Stimulated activated CD8-positive, alpha-beta memory T cell treated with anti-CD3 and anti-CD28 coated beads, Interleukin-12 subunit alpha, Interleukin-12 subunit beta, amount 100 ng/mL, for 4 hours (primary cell): ENCODE results near the gene ALK.

Experiments used
- DNase-seq: peaks from one replicate; pipeline ENCODE4 v3.0.0-alpha.2; 2020; ENCODE audit warnings: low read depth

ALK gene

DNA sequence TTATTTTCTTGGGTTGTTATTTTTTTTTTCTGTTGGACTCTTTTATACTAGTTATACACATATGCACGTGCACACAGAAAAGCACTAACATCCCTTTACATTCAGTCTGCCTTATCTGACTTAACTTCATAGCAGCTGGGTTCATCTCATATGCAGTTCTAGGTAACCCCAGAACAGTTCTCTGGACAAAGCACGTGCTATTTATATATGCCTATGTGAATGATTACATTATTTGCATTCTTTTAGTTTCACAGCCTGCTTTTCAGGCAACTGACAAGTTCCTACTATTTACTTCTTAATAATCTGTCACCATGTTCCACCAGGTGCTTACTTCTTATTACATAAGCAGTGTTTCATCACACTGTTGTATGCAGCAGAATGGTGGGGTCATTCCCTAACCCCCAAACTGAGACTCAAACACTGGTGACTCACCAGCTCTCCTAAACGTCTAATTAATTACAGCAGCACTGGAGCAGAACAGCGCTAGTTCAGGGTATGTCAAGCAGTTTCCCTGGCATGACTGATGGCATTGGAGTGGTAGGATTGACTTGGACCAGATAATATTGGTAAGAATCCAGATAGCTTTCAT is 433.3 kb downstream of the ALK start:
- no peak for DNase-seq

DNA sequence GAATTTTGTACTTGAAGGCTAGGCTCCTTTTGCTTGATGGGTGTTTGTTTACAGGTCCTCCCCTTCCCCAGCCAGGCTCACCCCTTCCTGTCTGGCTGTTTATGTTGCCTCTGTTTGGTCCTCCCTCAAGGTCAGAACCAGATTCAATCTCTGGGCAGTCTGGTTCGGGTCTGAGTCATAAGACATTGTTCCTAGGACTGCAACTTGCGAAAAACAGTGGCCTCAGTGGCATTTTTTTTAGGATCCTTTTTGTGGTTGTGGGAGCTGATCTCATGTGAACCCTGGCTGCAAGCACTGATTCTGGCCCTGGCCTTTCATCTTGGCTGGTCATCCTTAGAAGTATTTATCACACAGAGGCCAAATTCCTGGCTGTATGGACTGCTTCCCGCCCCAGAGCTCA is 435.8 kb downstream of the ALK start:
- no peak for DNase-seq

DNA sequence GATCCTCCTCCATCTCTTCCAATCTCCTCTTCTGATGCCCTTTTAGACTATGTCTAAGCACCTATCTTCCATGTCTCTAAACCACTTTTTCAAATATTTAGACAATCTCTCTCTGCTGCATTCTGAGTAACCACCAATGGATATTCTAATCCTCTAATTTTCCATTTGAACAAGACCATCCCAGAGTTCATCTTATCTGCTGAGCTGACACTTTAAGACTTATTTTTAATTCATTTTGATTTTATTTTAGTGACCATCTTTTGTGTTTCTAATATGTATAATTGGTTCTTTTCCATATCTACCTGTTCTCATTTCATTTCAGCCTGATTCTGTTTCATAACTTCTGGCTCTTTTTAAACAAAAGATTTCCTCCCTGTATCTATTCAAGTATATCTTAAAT is 436.3 kb downstream of the ALK start:
- no peak for DNase-seq

DNA sequence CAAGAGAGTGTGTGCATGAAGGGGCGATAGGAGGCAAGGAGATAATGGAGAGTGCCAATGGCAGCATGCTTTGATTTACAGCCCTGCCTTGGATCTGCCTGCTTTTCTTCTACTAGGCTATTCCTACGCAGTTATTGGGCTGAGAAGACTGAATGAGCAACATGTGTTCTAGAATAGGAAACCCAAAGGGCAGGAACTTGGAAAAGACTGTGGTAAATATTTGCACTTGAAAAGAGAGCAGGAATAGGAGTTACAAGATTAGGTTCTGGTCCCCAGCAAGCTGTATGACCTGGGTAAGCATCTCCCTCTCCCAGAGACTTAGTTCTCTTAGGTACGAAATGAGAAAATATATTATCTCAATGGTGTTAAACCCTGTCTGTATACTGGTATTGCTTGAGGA is 438.5 kb downstream of the ALK start:
- DNase-seq, result no peak

DNA sequence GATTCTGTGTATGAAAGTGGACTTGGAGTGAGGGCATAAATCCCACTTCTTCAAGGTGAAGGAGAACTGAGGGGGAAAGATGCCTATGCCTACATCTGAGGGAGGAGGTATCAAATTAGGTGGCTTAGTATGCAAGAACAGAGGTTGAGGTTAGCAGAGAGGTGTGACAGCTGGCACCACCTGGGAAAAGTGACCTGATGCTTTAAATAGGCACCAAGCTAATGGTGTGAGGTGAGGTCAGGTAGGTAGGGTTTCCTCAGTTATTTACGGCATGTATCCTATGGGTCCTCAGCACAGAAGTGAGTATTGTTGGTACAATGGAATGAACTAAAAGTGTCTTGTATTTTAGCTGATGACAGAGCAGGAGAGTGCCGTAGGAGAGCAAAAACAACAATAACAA is 439.0 kb downstream of the ALK start:
- DNase-seq, result no peak

DNA sequence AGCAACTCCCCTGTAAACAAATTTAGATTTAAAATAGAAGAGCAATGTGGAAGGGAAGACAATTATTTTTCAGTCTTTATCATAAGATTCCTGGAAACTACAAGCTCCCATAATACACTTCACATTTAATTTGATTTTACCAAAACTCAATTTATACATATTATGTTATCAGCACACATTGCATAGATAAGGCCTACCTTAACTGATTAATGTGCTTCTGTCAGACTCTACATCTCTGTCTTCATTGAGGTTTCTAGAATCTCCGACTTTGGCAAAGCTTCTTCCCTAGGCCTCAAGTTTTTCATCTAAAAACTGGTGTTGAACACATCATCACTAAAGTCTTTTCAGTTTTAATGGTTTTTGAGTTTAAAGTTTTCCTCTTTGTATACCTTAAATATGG is 440.1 kb downstream of the ALK start:
- DNase-seq, result no peak

DNA sequence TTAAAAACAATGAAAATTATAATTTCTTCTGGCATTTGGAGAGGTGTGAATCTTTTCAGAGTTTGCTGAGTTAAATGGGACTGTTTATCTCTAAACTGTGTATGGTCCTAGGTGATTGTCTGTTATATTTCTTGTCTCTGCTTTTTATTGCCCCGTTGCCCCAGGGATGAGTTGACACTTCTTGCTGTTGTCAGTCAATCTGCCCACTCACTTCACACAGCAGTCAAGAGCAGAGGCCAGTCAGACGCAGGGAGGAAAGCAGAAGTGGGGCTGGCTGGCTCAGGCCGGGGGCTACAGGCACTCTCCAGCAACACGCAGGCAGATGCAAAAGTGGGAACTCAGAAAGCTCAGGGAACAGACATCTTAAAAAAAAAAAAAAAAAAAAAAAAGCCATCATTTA is 441.0 kb downstream of the ALK start:
- no peak for DNase-seq

DNA sequence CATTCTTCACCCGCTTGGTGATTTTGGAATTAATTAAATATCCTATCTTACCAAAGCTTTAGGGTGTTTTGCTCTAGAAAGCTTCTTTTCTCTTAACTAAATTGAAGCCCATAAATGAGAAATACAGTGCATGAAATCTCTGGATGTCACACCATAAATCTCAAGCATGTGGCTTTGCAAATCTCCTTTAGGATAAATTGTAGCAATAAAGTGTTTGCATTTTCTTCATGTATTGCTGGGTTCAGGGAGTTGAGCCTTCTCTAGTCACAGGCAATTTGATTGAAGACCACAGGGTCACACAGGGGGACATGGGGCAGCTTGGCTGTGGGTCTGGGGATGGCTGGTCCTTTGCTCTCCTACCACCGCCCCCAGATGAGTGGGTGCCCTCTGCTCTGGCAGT is 442.0 kb downstream of the ALK start:
- no peak for DNase-seq

DNA sequence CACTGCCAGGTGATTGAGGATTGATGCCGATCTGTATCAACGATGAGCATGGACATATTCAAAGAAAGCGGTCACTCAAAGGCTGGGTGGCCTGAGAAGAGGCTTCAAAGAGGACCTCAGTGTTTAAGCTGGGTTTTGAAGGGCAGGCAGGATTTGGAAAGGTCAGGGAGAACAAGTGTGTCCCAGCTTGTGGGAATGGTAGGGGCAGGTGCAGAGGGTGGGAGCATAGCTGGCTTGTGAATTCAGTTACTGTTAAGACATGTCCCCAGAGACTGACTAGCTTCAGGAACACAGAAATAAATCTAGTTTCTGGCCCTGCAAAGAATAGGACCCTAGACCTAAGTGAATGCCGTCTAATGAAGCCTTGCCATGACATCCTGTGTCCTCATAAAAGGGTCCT is 442.7 kb downstream of the ALK start:
- DNase-seq, result no peak

DNA sequence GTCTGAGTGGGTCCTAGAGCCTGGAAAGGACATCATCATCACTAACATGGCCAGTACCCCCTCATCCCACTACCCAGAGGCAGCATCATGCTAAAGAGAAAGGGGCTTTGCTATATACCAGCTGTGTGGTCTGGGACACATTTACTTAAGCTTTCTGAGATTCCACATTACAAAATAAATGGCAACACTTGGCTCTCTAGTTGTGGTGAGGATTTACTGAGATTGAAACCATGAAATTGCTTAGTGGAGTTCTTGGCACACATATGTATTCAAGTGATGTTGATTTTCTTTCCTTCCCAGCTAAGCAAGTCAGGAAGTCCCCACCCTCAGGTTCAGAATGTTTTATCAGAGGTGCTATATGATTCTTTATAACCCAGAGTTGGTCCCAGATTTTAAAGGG is 444.2 kb downstream of the ALK start:
- no peak for DNase-seq

DNA sequence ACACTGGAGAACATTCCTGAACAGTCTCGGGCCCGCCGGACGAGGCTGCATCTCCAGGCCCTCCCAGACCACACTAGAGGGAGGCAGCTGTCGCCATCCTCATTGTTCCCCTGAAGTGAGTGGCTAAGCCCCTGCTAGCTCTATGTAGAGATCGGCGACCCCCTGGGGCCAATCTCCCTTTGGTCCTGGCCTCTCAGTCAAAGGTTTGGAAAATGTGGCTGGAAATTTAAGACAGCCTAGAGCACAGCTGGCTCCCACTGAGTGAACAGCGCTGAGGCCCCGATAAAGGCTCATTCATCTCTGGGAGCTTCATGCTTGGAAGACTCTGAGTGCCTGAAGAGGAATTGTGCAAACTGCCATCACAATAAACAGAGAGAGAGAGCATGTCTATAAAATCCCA is 445.9 kb downstream of the ALK start:
- no peak for DNase-seq

DNA sequence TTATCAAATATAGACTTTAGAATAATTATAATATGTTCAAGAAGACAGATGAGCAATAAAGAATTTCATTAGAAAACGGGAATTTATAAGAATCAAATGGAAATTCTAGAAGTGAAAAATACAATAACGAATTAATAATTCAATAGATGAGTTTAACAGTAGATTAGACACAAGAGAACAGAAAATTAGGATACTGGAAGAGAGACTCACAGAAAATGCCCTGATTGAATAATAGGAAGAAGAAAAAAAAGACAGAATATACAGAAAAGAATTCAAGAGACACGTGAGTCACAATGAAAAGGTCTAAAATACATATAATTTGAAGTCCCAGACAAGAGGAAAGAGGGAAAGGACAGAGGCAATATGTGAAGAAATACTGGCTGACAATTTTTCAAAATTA is 451.4 kb downstream of the ALK start:
- DNase-seq, result no peak

DNA sequence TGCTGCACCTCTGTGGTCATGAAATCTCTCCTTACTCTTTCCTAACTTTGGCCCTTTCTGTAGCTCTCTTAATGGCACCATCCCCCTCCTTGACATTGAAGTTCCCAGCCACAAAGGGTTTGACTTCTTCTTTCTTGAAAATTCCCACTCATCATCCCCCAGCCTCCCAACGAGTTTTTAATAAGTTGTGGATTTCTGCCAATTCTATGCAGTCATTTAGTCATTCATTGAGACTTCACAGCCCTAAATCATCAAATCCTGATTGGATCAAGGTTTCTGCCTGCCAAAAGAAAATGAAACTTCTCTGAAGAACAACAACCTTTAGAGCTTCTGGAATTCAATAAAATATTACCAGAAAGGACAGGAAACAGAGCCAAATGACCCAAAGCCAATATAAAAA is 451.9 kb downstream of the ALK start:
- DNase-seq, result no peak

DNA sequence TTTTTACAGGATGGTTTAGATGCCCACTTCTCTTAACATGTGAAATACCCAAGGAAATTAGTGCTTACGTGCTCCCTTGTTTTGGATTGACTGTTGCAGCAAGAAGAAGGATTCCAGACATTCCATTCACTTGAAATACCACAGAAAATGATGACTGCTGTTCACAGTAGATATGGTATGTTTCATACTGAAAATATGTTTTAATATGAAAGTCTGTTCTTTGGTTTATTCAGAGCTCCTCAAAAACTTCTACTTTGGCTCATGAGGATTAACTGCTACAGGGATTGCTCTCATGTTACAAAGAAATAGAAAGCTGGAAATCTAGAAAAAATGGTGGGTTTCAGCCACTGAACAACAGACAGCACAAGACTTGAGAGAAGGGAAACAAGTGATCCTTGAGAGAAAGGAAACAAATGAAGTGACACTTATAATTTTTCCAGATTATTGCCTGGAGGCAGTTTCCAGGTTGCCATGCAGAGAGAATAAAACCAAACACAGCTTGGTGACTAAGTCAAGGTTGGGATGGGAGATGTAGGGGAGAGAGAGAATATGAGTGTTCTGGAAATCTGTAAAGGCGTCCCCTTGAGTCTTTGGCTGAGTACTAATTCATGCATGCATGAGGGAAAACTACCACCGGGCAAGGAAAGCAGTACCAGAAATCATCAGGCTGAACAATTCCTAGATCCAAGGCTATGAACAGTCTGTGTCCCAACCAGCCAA is 458.0 kb downstream of the ALK start:
- DNase-seq, result no peak

DNA sequence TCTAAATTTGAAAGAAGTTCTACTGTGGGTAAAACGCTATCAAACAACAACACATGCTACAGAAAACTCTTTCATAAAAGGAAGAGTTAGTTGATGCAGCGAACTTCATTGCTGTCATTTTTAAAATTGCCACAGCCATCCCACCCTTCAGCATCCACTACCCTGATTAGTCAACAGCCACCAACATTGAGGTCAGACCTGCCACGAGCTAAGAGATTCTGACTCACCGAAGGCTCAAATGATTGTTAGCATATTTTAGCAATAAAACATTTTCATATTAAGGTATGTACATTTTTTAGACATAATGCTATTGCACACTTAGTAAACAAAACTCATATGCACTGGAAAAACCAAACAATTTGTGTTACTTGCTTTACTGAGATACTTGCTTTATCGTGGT is 459.1 kb downstream of the ALK start:
- DNase-seq, result no peak

DNA sequence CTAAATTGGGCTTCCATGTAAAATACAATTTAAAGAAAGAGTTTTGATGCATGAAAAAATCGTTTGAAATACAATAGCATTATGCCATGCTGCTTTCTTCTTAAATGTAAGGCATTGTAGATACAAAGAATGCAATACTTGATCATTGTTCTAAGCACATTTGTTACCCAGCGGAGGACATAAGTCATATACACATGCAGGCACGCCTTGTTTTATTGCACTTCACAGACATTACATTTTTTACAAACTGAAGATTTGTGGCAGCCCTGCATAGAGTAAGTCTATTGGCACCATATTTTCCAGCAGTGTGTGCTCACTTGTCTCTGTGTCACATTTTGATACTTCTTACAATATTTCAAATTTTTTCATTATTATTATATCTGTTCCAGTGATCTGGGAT is 461.2 kb downstream of the ALK start:
- no peak for DNase-seq

DNA sequence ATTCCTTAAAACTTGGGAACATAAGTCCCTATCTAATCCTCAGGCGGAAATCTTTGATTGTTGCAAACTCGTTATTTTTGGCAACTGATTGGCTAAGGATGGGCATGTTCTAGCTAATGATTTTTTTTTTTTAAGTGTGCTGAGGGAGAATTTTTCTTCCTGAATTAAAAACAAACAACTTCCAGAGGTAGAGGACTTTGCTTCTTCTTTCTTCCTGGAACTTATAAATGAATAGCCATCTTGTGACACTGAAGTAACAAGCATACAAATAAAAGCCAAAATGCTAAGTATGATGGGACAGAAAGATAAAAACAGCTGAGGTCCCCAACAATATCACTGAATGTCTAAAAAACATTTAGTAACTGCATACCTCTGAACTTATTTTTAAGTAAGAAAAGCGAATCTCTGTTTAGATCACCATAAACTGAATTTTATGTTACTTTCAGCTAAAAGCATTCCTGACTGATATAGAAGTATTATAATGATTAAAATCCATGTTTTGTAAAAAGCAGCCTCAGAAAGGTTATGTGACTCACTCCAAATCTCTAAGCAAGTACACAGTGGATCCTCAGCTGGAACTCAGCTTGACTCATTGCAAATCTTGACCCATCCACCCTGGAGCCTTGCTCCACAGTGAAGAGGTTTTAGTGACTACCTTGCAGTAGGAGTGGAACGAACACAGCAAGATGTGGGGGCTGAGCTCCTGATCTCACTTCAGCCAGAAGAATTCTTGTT is 461.8 kb downstream of the ALK start:
- no peak for DNase-seq

DNA sequence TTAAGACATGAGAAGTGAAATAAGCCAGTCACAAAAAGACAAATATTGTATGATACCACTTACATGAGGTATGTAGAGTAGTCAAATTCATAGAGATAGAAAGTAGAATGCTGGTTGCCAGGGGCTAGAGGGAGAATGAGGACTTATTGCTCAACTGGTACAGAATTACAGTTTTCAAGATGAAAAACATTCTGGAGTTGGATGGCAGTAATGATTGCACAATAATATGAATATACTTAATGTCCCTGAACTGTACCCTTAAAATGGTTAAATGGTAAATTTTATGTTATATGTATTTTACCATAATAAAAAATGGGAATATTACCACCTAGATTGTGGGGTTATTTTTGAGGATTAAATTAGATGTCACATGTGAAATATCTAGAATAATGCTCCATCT is 465.0 kb downstream of the ALK start:
- DNase-seq, result no peak

DNA sequence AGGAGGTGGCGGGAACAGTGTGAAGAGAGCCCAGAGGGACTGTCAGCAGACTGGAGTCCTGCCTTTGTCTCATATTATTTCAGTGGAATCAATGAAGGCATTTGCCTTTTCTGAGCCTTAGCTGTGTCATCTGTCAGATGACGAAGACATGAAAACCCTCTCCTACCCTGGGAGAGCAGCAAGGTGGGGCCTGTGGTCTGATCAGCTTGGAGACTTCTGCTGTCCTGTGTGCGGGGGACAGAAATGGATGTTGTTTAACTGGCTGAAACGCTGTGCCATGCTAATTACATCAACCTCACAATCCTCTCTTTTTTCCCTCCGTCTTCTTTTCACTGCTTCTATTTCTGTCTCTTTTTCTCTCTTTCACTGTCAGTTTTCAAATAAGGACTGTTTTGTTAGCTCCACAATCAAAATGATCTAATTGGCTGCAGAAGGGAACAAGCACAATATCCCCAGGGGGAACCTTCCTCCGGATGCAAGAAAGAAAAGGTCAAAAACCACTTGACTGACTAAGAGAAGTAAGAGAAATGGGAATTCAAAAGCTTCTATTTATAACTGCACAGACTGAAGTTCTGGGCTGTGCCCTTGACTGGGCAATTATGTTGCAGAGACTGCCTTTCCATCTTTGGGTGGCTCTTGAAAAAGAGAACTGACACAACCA is 466.1 kb downstream of the ALK start:
- DNase-seq, result no peak

DNA sequence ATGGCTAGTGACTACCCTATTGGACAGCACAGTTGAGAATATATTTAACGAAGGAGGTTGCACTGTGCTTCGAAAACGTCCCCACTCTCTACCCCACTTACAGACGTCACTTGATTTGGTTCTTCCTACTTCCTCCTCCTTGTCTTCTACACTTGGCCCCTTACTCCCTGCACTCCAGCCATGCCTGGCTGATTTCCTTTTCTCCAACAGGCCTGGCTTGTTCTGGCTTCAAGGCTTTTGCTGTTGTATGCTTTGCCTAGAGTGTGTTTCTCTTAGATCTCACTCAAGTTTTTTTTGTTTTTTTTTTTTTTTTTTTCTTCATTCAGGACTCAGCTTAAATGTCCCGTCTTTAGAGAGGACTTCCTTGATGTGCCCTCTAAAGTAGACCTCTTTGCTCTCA is 469.4 kb downstream of the ALK start:
- DNase-seq, result no peak

DNA sequence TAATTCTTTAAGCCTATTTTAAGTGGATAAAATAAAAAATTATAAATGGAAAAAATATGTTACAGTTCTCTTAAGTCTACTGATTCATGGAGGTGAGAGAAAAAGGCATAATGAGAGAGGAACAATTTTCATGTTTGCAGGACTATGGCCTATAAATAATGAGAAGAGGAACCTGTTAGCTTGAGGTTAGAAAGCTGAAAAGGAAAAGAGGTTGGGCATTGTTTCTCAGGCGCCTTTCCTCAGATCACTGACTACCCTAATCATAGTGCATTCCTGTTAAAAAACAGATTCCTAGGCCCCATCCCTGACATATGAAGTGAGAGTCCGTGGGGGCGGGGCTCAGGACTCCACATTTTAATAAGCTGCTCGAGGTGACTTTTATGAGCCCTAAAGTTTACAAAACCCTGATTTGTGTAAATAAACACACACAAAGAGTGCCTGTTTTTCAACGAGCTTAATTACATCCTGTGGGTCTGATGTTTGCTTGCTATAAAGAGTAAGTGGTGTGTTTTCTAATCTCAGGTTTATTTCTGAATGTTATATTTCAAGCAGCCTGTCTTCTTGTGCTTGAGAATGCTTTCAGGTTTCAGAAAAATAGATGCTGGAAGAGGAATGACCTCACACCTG is 470.7 kb downstream of the ALK start:
- no peak for DNase-seq

DNA sequence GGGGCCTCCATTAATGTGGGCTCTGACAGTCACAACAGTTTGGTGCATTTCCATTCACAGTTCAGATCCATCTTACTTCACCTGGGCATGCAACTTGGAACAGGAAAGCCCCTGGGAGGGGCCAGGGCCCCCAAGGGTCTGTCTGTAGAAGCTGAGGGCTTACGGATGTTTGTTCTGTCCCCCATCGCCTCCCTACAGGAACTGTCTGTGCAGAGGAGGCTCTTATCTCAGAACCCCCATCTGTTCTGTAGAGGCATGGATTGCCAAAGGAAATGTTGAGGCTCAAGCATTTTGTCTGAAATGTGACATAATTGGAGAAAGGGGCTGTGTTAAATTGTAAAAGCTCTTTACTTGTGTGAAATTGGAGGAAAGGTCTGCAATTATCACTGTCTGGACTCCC is 471.9 kb downstream of the ALK start:
- DNase-seq, result no peak
